Prostate gland (tissue), 2 donors: ENCODE data around the gene PSRC1. TPM values are rescaled to one million over a fixed set of nuclear protein-coding genes. Genes with fewer than 3 reads are reported as not detected.

ENCODE experiments used
- DNase-seq: peaks from one replicate; pipeline ENCODE4 v3.0.0-alpha.2; 2019; ENCODE audit warnings: low spot score
- H3K27ac ChIP-seq, 2 donors: fragments of 200-600 bp; sonication (generic); 2 replicates each; pipeline ENCODE4 v1.5.1; 2017 to 2019
- H3K27me3 ChIP-seq: fragments of 200-600 bp; sonication (generic); replicated peaks from 2 replicates; pipeline ENCODE4 v1.5.1; 2019; ENCODE audit not compliant: insufficient read depth
- H3K36me3 ChIP-seq, 2 donors: fragments of 200-600 bp; sonication (generic); 1 replicate in 1 of 2; 2 replicates in 1 of 2; pipeline versions ENCODE4 v1.5.1 to v1.8.1; 2017 to 2019
- H3K4me1 ChIP-seq: fragments of 200-600 bp; sonication (generic); replicated peaks from 2 replicates; pipeline ENCODE4 v1.5.1; 2019
- H3K4me3 ChIP-seq, 2 donors: fragments of 200-600 bp; sonication (generic); 2 replicates each; pipeline ENCODE4 v1.5.1; 2017 to 2019
- H3K9me3 ChIP-seq: fragments of 200-600 bp; sonication (generic); 2 replicates; pipeline ENCODE4 v1.5.1; 2017
- POLR2A ChIP-seq: fragments of 450-650 bp; IDR thresholded peaks from one replicate; pipeline ENCODE4 v1.6.1; 2016; ENCODE audit warnings: antibody characterized with exemption, mild to moderate bottlenecking
- POLR2AphosphoS5 ChIP-seq: sonication (generic); formaldehyde crosslinking; IDR thresholded peaks from one replicate; pipeline ENCODE4 v1.6.1; 2017; ENCODE audit warnings: antibody characterized with exemption
- WGBS: methylation state at CpG from one replicate; pipeline ENCODE4 v1.1.5; 2018; 5-methylcytosine and 5-hydroxymethylcytosine counted together
- intact Hi-C: fragments of 100-400 bp; cut with DNase I; formaldehyde crosslinking; loops from one replicate; pipeline ENCODE4 v1.14.2; 2022
- total RNA-seq, 2 donors: library from RNA; depleted of rRNA; stranded (reverse); fragments of >200 nt; gene quantifications; one replicate each; pipeline ENCODE4 v1.1.0, GENCODE V29; 2016
- TF ChIP-seq, protein P1 (sequence below), 4 experiments: fragments of 200-600 bp in 2 of 4; fragments of 450-650 bp in 2 of 4; sonication (generic) in 2 of 4; IDR thresholded peaks; 1 replicate in 3 of 4; 2 replicates in 1 of 4; pipeline ENCODE4 v1.5.1; 2016 to 2019; ENCODE audit warnings: antibody characterized with exemption in 4 of 4, mild to moderate bottlenecking in 2 of 4, moderate library complexity in 2 of 4

Gene PSRC1
- total RNA-seq, 2 donors from 2014 or later, result 9.1 to 40.0 TPM

DNA sequence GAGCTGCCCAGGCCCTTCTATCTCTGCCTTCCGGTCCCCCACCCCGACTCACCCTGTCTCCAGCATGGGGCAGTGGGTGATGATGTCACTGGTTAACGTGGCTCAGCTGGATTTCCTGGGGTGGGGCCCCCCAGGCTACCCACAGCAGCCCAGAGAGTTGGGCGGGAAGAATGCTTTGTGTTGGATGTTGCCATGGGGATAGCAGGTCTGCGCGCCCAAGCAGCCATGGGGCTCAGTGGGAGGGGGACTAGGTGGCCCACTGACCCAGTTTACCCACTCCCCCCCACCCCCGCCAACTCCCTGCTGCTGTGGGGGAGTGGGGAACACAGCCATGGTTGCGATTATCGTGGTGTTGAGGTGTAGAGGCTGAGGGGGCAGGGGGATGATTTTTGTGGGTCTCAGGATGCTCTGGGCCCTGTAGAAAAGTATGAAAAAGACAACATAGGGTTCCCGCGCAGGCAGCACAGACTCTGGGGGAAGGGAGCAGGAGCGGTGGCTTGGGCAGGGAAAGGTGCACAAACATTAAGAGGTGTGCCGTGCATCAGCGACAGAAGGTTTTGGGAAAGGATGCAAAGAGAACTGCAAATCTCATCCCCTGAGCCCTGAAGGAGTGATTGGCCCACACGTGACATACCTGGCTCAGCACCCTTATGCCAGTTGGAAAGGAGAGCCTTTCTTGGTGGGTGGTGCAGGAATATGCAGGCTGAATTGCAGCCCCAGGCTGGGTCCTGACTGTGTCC is 25.1 kb downstream of the PSRC1 start:
- 65% methylated on average over 15 of the region's 15 CpGs for WGBS
- no peaks in the 10 kb centered on the region for H3K9me3 ChIP-seq
- DNase-seq, result no peak
- TF ChIP-seq POLR2AphosphoS5 (no peak), POLR2A (no peak)
- TF ChIP-seq, protein P1, sequence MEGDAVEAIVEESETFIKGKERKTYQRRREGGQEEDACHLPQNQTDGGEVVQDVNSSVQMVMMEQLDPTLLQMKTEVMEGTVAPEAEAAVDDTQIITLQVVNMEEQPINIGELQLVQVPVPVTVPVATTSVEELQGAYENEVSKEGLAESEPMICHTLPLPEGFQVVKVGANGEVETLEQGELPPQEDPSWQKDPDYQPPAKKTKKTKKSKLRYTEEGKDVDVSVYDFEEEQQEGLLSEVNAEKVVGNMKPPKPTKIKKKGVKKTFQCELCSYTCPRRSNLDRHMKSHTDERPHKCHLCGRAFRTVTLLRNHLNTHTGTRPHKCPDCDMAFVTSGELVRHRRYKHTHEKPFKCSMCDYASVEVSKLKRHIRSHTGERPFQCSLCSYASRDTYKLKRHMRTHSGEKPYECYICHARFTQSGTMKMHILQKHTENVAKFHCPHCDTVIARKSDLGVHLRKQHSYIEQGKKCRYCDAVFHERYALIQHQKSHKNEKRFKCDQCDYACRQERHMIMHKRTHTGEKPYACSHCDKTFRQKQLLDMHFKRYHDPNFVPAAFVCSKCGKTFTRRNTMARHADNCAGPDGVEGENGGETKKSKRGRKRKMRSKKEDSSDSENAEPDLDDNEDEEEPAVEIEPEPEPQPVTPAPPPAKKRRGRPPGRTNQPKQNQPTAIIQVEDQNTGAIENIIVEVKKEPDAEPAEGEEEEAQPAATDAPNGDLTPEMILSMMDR (IDR thresholded peaks at IDR 0.05), result no peak
- H3K36me3 ChIP-seq, result no peaks in the 10 kb centered on the region
- no peaks in the 10 kb centered on the region for H3K4me1 ChIP-seq
- H3K27me3 ChIP-seq, result no peaks in the 10 kb centered on the region
- intact Hi-C loops, result no loop called here
- no peak overlapping the region for H3K4me3 ChIP-seq
- no peak overlapping the region for H3K27ac ChIP-seq

DNA sequence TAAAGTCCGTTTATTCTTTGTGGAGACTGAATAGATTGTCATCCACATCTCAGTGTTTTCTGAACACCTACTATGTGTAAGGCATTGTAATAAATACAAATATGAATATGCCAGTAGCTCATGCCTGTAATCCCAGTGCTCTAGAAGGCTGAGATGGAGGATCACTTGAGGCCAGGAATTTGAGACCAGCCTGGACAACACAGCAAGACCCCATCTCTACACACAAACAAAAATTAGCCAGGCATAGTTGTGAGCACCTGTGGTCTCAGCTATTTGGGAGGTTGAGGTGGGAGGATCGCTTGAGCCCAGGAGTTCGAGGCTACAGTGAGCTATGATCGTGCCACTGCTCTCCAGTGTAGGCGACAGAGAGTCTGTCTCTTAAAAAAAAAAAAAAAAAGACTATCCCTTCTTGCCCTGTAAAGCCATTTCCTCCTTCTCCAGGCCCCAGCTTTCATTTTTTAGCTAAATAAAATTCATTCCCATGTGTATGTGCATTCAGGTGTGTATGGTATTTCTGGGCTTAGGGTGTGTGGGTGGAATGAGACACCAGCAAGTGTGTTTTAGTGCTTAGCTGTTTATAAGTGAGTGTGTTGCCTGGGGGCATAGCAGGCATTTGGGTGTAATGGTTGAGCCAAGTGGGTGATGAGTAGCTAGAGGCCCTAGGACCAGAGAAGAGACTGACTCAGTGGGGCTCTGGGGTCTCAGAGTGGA is 25.8 kb downstream of the PSRC1 start:
- no peaks in the 10 kb centered on the region for H3K9me3 ChIP-seq
- H3K4me1 ChIP-seq, result no peaks in the 10 kb centered on the region
- no peak for DNase-seq
- H3K4me3 ChIP-seq, result no peak overlapping the region
- TF ChIP-seq POLR2AphosphoS5, result no peak
- no peak for TF ChIP-seq POLR2A
- TF ChIP-seq, protein P1 (IDR thresholded peaks at IDR 0.05), result no peak
- no peak overlapping the region for H3K27ac ChIP-seq
- H3K27me3 ChIP-seq, result no peaks in the 10 kb centered on the region
- H3K36me3 ChIP-seq, result no peaks in the 10 kb centered on the region
- intact Hi-C loops, result no loop called here
- 86% methylated on average over 5 of the region's 5 CpGs for WGBS

DNA sequence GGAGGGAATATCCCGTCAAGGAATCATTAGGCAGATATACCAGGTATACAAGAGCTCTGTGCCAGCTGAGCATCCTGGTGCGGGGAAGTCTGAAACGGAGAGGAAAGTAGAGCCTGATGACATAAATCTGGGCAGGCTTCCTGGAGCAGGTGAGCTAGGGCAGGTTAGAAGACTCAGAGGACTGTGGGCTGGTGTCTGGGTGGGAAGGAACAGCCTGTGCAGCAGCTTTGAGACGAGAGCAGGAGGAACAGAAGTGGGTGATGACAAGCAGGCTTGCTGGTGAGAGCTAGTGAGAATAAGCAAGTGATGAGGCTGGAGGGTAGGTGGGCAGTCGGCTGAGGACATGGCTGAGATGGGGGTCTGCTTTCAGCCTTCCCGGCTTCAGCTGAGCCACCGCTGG is 26.9 kb downstream of the PSRC1 start:
- Histone ChIP-seq H3K4me1 (no peaks in the 10 kb centered on the region), H3K9me3 (no peaks in the 10 kb centered on the region), H3K36me3 (no peaks in the 10 kb centered on the region), H3K27ac (no peak overlapping the region), H3K4me3 (no peak overlapping the region), H3K27me3 (no peaks in the 10 kb centered on the region)
- TF ChIP-seq POLR2AphosphoS5 (no peak), POLR2A (no peak)
- TF ChIP-seq, protein P1 (IDR thresholded peaks at IDR 0.05), result no peak
- 87% methylated on average over 7 of the region's 7 CpGs for WGBS
- DNase-seq, result no peak
- intact Hi-C loops, result no loop called here

DNA sequence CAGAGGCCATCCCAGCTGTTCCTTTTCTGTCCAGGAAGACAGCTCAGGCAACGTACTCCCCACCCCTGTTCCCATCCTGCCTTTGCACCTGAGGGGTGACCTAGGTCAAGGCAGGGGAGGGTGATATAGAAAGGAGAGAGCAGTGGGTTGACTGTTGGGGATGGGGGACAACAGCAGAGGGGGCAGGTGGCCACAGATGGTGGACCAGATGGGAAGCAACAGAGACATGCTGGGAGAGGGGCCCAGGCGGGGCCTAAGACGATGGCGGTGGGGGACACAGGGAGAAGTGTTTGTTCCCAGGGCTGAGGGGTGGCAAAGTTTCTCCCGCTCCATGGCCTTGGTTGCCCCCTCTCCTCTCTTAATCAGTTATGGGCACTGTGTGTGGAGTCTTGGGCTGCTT is 27.3 kb downstream of the PSRC1 start:
- intact Hi-C loops, result no loop called here
- Histone ChIP-seq H3K9me3 (no peaks in the 10 kb centered on the region), H3K4me1 (no peaks in the 10 kb centered on the region), H3K27me3 (no peaks in the 10 kb centered on the region), H3K36me3 (no peaks in the 10 kb centered on the region), H3K4me3 (no peak overlapping the region), H3K27ac (no peak overlapping the region)
- DNase-seq, result no peak
- TF ChIP-seq POLR2AphosphoS5 (no peak), POLR2A (no peak)
- TF ChIP-seq, protein P1 (IDR thresholded peaks at IDR 0.05), result no peak
- WGBS, result 90% methylated on average over 5 of the region's 5 CpGs
